HG03439 (cell line): ENCODE measurements around the gene ERVMER34-1.

ENCODE experiments used
- ATAC-seq: cut with Tn5 transposase; IDR thresholded peaks from one replicate; pipeline ENCODE4 v1.9.1; 2021; ENCODE audit warnings: mild to moderate bottlenecking, moderate library complexity; ENCODE audit not compliant: unreplicated experiment

ERVMER34-1 gene, protein sequence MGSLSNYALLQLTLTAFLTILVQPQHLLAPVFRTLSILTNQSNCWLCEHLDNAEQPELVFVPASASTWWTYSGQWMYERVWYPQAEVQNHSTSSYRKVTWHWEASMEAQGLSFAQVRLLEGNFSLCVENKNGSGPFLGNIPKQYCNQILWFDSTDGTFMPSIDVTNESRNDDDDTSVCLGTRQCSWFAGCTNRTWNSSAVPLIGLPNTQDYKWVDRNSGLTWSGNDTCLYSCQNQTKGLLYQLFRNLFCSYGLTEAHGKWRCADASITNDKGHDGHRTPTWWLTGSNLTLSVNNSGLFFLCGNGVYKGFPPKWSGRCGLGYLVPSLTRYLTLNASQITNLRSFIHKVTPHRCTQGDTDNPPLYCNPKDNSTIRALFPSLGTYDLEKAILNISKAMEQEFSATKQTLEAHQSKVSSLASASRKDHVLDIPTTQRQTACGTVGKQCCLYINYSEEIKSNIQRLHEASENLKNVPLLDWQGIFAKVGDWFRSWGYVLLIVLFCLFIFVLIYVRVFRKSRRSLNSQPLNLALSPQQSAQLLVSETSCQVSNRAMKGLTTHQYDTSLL

DNA sequence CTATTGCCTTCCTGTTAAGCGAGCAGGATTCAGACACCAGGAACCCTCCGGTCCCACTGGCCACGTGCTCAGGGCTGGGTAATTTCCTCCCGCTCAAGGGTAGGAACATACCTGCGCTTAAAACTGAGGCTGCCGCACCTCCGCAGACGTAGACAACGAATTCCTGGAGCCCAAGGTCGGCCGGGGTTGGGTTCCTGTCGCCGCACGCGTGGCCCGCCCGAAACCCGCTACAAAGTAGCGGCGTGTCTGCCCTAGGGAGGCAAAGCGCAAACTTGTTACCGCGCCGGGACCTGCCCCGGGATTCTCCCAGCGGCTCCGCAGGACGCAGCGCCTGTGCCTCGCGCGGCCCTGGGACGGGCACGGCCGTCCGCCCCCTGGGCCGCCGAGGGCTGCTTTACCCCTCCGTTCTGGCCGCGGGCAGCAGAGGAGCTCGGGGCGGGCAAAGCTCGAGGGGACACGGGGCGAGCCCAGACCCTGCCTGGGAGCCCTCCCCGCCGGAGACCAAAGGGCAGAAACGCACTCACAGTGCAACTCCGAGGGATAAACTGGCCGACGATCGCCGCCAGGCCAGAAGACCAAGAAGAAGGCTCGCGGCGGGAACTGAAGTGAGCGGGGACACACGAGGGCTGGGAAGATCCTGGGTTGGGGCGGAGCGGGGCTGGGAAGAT is at the start of gene ERVMER34-1:
ERVMER34-1 (minus strand) TSS at position 607 of the 668 bp plus-strand sequence. CDS start 5,905 bp downstream, outside the sequence.
- no peak for ATAC-seq

DNA sequence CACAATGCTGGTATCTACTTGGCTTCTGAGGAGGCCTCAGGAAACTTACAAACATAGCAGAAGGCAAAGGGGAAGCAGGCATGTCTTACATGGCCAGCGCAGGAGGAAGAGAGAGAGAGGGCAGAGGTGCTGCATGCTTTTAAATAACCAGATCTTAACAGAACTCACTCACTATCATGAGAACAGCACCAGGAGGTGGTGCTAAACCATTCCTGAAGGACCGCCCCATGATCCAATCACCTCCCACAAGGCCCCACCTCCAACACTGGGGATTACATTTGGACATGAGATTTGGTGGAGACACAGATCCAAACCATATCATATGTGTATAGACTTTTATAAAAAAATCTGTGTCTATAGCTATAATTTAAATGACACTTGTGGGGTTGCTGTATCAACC is 48.6 kb upstream of the ERVMER34-1 start:
- no peak for ATAC-seq

DNA sequence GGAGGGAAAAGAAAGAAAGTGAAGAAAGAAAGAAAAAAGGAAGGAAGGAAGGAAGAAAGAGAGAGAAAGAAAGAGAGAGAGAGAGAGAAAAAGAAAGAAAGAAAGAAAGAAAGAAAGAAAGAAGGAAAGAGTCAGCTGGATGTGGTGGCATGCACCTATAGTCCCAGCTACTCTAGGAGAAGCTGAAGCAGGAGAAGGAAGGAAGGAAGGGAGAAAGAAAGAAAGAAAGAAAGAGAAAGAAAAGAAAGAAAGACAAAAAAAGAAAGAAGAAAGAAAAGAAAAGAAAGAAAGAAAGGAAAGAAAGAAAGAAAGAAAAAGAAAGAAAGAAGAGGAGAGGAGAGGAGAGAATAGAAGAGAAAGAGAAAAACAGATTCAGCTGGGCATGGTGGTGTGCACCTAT is 44.3 kb upstream of the ERVMER34-1 start:
- no peak for ATAC-seq

DNA sequence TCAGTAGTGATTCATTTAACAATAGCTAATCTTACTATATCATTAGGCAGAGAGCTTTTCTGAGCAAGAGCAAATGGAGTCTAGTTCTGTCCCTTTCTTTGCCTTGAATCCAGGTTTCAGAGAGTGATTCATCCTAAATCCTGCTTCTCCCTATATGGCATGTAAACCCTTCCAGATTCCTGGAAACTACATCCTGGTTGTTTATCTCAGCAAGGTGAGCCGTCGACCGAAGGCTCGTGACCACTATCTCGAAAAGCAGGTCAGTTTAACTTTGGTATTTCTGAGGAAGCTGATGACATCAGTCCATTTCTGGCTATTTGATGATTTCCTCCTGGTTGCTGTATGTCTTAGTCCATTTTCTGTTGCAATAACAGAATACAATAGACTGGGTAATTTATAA is 40.7 kb upstream of the ERVMER34-1 start:
- no peak for ATAC-seq

DNA sequence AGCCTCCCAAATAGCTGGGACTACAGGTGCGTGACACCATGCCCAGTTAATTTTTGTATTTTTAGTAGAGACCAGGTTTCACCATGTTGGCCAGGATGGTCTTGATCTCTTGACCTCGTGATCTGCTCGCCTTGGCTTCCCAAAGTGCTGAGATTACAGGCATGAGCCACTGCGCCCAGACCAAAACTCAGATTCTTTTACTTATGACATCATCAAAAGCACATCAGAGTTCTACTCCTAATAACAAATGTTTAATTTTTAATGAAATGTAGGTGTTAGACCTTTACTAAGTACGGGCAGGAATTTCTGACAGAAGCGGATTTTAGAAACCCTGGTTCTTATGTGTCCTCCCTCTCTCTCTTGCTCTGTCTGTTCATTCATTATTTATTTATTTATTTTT is 38.5 kb upstream of the ERVMER34-1 start:
- ATAC-seq: no peak

DNA sequence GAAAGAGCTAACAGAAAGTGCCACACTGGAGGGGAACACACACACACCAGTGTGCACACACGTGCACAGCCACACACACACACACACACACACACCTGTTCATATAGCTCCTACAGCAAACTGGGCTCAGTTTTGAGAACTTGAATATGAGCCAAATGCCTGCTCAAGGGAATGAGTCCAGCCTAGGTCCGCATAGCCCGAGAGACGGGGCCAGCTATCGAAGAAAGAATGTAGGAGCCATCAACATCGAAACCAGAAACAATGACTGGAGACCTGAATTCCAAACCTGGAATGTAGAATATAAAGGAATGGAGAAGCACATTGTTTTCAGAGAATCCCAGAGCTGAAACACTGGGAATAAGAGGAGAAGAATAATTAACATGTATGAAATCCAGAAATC is 37.6 kb upstream of the ERVMER34-1 start:
- ATAC-seq: no peak

DNA sequence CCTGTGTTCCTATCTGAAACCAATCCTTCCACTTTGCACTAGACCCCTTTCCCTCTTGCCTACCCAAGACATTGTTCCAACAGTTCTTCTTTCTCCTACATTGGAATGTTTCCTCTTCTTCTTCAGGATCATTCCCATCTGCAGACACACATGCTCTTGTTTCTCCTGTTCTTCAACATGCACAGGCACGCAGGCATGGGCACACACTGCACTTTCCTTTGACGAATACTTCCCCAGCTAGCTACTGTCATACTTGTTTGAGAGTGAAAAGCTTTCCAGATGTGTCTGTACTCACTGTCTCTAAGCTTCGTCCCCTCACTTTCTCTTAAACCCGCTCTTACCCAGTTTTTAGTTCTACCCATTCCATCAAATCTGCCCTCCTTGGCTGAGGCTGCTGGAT is 31.8 kb upstream of the ERVMER34-1 start:
- no peak for ATAC-seq

DNA sequence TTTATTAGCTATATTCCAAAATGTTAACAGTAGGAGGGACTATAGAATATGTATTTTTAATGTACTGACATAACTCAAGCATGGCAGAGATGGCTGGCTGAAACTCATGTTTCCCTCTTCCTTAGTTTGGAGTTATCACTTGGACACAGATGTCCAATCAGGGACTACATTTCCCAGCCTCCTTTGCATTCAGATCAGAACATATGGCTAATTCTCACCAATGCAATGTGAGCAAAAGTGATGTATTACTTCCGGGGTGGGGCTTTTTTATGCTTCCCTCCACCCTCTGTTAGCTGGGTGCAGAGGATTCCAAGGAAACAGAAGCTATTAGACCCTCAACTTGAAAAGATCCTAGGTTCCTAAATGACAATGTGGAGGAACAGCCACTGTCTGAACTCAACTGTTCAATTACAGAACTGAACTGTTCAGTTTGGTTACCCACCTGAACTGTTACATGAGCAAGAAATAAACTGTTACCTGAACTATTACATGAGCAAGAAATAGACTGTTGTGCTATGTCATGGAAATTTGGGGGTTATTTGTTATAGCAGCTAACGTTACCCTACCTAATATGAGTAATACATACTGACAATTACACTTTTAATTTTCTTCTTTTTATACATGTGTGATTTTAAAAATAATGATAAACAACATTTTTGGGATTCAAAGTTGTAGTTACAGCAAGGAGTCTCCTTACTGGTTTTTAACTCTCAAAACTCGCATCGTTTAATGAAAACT is 29.6 kb upstream of the ERVMER34-1 start:
- no peak for ATAC-seq

DNA sequence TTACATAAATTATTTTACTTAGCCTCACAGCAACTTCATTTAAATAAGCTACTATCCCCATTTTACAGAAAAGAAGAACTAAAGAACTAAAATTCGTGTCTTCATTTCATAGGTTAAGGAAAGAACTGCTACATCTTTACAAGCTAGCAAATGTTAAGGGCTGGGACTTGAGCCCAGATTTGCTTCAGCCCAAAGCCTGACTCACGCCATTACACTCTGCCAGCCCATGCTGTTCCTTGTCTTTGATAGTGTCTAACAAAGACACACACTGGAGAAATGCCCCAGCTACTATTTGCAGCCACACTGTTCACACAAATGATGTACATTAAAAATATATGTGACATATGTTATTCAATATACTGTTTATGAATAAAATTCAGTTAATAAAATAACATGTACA is 29.0 kb upstream of the ERVMER34-1 start:
- no peak for ATAC-seq

DNA sequence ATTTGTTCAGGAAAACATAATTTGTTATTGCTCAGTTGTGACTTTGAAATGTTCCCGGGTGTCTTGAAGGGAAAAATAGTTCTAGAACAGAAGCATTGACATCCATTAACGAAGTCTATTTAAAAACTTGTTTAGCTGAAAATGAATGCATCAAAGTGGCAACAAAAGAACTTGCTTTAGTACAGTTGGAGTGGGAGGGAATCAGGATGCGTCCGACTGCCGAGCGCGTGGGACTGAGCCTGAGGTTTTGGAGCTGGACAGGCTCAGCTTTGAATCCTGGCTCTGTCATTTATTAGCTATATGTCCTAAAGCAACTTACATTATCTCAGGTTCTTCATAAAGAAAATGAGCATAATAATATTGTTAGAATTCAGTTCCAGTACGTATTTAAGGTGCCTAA is 9.0 kb upstream of the ERVMER34-1 start:
- ATAC-seq: no peak

DNA sequence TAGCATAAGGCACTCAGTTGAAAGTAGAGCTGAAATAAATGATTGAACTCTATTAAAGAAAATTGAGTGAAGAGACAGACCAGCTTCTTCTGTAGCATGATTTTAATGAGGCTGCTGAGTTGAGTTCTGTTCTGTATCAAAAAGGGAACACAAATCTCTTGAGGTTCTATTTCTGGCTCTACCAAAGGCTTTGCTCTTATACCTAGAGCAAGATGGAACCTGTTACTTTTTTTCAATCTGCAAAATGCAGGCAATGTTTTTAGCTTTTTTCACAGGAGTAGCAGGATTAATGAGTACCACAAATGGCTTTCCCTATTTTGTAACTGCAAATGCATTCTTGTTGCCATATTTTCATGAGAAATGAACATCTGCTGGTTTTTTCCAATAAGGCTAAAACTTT is 4.2 kb upstream of the ERVMER34-1 start:
- ATAC-seq: no peak

DNA sequence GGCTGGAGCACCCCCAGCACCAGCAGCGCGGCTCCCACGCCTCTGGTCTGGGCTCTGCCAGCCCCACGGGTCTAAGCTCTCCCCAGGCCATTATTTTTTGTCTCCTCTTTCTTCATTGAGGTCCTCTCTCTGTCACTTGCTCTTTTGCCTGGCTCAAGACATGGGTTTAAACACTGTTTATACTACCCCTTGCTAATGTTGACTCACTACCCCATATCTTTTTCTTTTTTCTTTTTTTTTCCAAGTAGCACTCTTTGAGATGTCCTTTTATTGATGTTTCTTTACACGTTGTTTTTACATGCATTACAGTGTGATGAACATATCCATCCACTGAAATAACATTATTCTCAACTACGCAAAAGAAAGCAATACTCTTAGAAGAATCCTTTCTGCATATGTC is 1.7 kb upstream of the ERVMER34-1 start:
- ATAC-seq: no peak

DNA sequence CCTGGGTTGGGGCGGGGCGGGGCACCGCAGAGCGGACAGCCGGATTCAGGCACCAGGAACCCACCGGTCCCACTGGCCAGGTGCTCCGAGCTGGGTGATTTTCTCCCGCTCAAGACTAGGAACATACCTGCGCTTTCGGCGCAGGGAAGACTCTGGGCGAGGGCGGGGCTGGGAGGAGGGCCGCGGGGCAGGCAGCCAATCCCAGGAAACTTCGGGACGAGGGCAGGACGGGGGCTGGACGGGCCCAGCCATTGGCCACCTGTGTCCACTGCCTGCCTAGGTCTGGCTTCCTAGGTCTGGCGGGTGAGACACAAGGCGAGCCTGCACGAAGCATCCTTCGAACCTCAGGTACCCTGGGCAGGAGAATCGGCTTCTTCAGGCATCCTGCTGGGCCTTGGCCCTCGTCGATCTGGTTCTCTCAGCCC is 274 bp upstream of the ERVMER34-1 start:
- ATAC-seq: no peak

DNA sequence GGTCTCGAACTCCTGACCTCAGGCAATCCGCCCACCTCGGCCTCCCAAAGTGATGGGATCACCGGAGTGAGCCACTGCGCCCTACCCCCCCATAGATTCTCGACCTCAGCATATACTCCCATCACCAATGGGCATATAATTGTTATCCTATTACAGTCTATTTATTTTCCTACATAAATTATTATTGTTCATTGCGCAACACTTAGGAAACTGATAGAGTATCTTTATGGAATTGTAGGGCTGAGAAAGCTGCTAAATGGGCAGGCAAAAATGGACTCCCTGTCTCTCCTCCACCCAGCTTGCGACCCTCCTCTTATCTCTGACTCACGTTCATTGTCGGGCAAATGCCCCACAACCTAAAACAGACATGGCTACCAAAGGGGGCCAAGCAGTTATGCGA is 1.0 kb downstream of the ERVMER34-1 start:
- ATAC-seq: no peak

DNA sequence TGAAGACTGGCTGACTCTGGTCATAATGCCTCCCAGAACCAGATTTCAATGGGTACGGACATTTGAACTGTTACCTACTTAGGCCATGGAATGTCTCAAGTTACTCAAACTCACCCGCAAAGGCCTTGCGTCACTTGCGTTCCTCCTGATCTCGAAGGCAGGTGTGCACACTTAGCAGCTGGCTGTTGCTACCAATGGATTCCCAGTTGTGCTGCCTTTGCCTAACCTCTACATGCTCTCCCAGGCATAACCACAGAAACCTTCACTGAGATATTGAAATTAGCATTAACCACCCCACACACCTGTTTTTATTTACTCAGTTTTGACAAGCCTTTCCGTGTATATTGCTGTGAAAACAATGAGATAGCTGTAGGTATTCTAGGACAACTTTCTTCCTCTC is 2.8 kb downstream of the ERVMER34-1 start:
- ATAC-seq: no peak

DNA sequence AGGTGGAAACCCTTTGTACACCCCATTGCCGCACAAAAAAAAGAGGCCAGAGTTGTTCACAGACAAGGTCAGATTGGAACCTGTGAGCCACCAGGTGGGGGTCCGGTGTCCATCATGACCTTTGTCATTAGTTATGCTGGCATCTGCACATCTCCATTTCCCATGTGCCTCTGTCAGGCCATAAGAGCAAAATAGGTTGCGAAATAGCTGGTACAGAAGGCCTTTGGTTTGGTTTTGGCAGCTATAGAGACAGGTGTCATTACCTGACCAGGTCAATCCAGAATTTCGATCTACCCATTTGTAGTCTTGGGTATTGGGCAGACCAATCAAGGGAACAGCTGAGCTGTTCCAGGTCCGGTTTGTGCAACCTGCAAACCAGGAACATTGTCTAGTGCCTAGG is 6.6 kb downstream of the ERVMER34-1 start:
- no peak for ATAC-seq

DNA sequence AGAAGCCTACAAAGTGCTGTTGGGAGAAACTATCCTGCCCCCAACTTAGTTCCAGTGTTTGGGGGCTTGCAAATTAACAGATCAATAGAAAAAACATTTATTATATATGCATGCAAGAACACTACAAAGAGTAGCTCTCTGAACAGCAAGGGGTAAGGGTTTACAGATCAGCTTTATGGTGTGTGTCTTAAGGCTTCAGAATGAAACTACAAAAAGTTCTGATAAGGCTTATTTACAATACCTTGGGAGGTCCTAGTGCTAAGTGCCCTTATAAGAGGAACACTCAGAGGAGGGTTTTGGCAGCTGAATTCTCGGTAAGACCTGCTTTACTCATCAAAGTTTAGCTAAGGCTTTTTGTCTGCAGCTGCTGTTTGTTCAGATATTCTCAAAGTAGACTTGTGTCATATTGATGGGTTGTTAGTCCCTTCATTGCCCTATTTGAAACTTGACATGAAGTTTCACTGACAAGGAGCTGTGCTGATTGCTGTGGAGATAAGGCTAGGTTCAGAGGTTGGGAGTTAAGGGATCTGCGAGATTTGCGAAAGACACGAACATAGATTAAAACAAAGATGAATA is 7.7 kb downstream of the ERVMER34-1 start:
- ATAC-seq: no peak

DNA sequence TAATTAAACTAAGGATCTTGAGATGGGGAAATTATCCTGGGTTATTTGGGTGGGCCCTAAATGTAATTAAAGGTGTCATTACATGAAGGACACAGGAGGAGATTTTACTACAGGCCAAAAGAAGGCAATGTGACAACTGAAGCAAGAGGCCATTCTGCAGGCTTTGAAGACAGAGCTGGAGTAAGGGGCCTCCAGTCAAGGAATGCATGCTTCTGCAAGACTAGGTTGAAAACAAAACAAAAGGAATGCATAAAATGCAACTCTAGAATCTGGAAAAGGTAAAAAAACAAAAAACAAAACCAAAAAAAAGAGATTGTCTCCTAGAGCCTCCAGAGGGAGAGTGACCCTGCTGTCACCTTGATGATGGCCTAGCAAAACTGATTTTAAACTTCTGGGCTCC is 21.6 kb downstream of the ERVMER34-1 start:
- ATAC-seq: no peak

DNA sequence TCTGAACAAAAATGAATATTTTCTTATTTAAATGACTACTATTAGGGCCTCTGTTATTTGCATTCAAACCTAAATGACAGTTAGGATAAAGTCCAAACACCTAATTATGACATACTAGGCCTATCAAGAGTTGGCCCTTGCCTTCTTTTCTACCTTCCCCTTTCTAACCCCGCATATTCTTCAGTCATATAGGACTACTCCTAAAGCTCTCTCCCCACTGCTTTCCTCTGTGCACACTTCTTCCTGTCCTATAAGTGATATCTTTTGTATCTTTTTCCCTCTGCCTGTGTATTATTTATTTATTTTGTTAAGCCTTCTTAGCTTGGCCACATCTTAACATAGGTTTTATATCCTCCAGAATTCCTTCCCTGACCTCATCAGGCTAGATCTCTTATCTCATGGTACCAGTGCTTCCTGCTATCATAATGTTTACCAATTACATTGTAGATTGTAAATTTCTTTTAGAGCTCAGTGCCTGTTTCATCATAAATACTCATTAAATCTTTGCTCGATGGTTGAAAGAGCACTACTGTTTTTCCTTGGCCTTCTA is 22.5 kb downstream of the ERVMER34-1 start:
- ATAC-seq: no peak

DNA sequence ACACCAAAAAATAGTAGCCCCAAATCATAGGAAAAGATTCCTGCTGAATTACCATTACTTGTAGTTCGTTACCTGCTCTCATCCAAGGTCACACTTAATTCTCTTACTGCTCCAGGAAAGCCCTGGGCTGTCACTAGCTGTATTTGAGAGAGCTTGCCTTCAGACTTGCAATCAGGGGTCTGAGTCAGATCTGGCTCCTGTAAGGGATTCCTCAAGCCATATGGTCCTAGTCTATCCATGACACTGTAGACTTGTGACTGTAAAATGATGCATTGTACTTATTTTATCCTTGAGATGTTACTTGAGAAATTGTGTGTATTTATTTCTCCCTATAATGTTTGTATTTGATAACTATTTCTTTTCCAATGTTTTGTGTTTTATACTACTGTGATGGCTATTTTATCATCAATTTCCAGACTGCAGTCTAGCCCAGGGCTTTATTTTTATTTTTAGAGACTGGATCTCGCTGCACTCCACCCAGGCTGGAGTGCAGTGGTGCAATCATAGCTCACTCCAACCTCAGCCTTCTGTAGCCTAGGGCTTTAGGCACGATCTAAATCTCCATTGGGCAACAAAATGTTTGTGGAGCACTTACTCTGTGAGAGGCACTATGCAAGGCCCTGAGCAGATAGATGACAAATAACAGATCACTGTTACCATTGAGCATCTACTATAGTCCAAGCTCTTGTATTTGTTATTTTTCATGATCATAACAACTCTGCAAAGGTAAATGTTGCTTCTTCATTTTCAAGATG is 24.2 kb downstream of the ERVMER34-1 start:
- no peak for ATAC-seq
